Measurements from ENCODE around the gene DDAH2.

- no peak for TF ChIP-seq CTCF (IDR thresholded peaks at IDR 0.05)
- TF ChIP-seq POLR2A (IDR thresholded peaks at IDR 0.05): no peak
These were observed 21.4 kb upstream of the DDAH2 start for GRCh38 chr6:31750411-31751022.
